Measurements from ENCODE around the gene TANK. TPM values are rescaled to one million over a fixed set of nuclear protein-coding genes. Genes with fewer than 3 reads are reported as not detected.
"Not testable (repeated sequence)": the region's sequence is repeated elsewhere in the genome, so short reads cannot be mapped to it uniquely, and the experiment has no call there.

TANK gene
- total RNA-seq, 1 experiment from 2014 or later: 52.5 TPM

GRCh38 chr2:161132384-161132783 is 27.8 kb upstream of the TANK start:
- peaks cover 68 to 83% of the 10 kb centered on the region in 2 experiments for H3K4me1 ChIP-seq (ENCODE audit: control insufficient read depth in 1 of 2, insufficient read depth in 2 of 2, low read length in 2 of 2)
- H3K4me2 ChIP-seq (ENCODE audit: low read length); intact Hi-C loops (cut with micrococcal nuclease); H3K27me3 ChIP-seq (ENCODE audit: insufficient read depth, low read length); H3K79me2 ChIP-seq (ENCODE audit: insufficient read depth, low read length); H3K4me3 ChIP-seq (replicated peaks in 1 of 2; ENCODE audit: low read depth in 1 of 2, low read length in 2 of 2); RAD21 ChIA-PET (ENCODE audit: low non-redundant PET in 1 of 2, low total read pairs in 2 of 2, uncharacterized antibody in 2 of 2, unreplicated experiment in 2 of 2); H3K9ac ChIP-seq (ENCODE audit: low read length); H3K9me2 ChIP-seq (ENCODE audit: insufficient read depth); H3K36me3 ChIP-seq (ENCODE audit: control insufficient read depth in 1 of 2, insufficient read depth in 2 of 2, low read length in 2 of 2); BruUV-seq (replicated peaks); H4K20me1 ChIP-seq (ENCODE audit: insufficient read depth); CTCF ChIA-PET; H3K27ac ChIP-seq (ENCODE audit: low read depth, low read length); H3K9me3 ChIP-seq (ENCODE audit: control insufficient read depth in 1 of 2, insufficient read depth in 1 of 2, low read depth in 1 of 2, low read length in 2 of 2); H2AFZ ChIP-seq (ENCODE audit: low read depth, low read length, poor library complexity, severe bottlenecking); DNase-seq (ENCODE audit: low read depth, low spot score); POLR2A ChIA-PET; ATAC-seq: not testable (repeated sequence)

- Histone ChIP-seq H3K9ac (ENCODE audit: low read length) (no peak overlapping the region), H3K9me3 (ENCODE audit: control insufficient read depth in 1 of 2, insufficient read depth in 1 of 2, low read depth in 1 of 2, low read length in 2 of 2) (no peaks in the 10 kb centered on the region), H2AFZ (ENCODE audit: low read depth, low read length, poor library complexity, severe bottlenecking) (no peak overlapping the region), H3K79me2 (ENCODE audit: insufficient read depth, low read length) (no peaks in the 10 kb centered on the region), H3K4me3 (replicated peaks in 1 of 2; ENCODE audit: low read depth in 1 of 2, low read length in 2 of 2) (no peak overlapping the region), H3K27ac (ENCODE audit: low read depth, low read length) (peak overlapping the region; percentile 96; the same call in 1 of the 2 replicates), H3K4me1 (ENCODE audit: control insufficient read depth in 1 of 2, insufficient read depth in 2 of 2, low read length in 2 of 2) (peaks cover 61 to 83% of the 10 kb centered on the region in 2 experiments), H3K9me2 (ENCODE audit: insufficient read depth) (no peaks in the 10 kb centered on the region), H3K36me3 (ENCODE audit: control insufficient read depth in 1 of 2, insufficient read depth in 2 of 2, low read length in 2 of 2) (no peaks in the 10 kb centered on the region), H4K20me1 (ENCODE audit: insufficient read depth) (no peaks in the 10 kb centered on the region), H3K27me3 (ENCODE audit: insufficient read depth, low read length) (no peaks in the 10 kb centered on the region), H3K4me2 (ENCODE audit: low read length) (no peak overlapping the region)
- ChIA-PET RAD21 (ENCODE audit: low non-redundant PET in 1 of 2, low total read pairs in 2 of 2, uncharacterized antibody in 2 of 2, unreplicated experiment in 2 of 2) (interaction anchor here in 1 of 2 experiments (0.6 kb wide), 1 partner anchor 169 kb away, joined by 3 read pairs; no protein-coding TSS in a partner anchor), POLR2A (interaction anchor here (0.7 kb wide), 1 partner anchor 33 kb away, joined by 3 read pairs; no protein-coding TSS in a partner anchor), CTCF (no interaction called here)
- DNase-seq (ENCODE audit: low read depth, low spot score) (no peak), ATAC-seq (no peak)
- intact Hi-C loops (cut with micrococcal nuclease): no loop called here
- TF ChIP-seq ZFX (IDR thresholded peaks at IDR 0.05) (no peak), MAX (IDR thresholded peaks at IDR 0.05) (no peak), FOSL1 (IDR thresholded peaks at IDR 0.05; ENCODE audit: low read depth) (no peak), POLR2AphosphoS5 (IDR thresholded peaks at IDR 0.05; ENCODE audit: low read depth, low read length) (no peak), TCF7L2 (IDR thresholded peaks at IDR 0.05; ENCODE audit: borderline replicate concordance, extremely low read depth, insufficient read depth, insufficient read length) (no peak), ZNF274 (IDR thresholded peaks at IDR 0.05; ENCODE audit: low read depth, low read length) (no peak), EZH2phosphoT487 (IDR thresholded peaks at IDR 0.05; ENCODE audit: borderline replicate concordance) (no peak), EGR1 (IDR thresholded peaks at IDR 0.05; ENCODE audit: low read depth) (no peak), REST (IDR thresholded peaks at IDR 0.05; ENCODE audit: low read depth) (no peak), SIN3A (IDR thresholded peaks at IDR 0.05; ENCODE audit: low read depth) (no peak)
- BruUV-seq (replicated peaks): no TSS peak
Observed at GRCh38 chr2:161133366-161133765, 26.9 kb upstream of the TANK start.

Data from HCT116 (cell line).